Cardiac muscle cell (in vitro differentiated cells and primary cell): ENCODE data around the gene CALN1. TPM values are rescaled to one million over a fixed set of nuclear protein-coding genes. Genes with fewer than 3 reads are reported as not detected.

Source experiments
- DNase-seq, 2 donors: peaks; one replicate each; pipeline versions ENCODE4 v3.0.0 to v3.0.0-alpha.2; 2010 to 2017; ENCODE audit warnings: low read depth in 1 of 2, low spot score in 1 of 2
- H3K27ac ChIP-seq: fragments of 200-600 bp; sonication (generic); 2 replicates; pipeline ENCODE4 v1.5.1; 2016
- H3K27me3 ChIP-seq: fragments of 200-600 bp; sonication (generic); 2 replicates; pipeline ENCODE4 v1.6.0; 2016; ENCODE audit warnings: control low read depth
- H3K36me3 ChIP-seq: fragments of 200-600 bp; sonication (generic); 2 replicates; pipeline ENCODE4 v1.5.1; 2016; ENCODE audit warnings: control low read depth
- H3K4me1 ChIP-seq: fragments of 200-600 bp; sonication (generic); 2 replicates; pipeline ENCODE4 v1.8.1; 2017; ENCODE audit warnings: low read depth, mild to moderate bottlenecking, mixed run types
- H3K4me3 ChIP-seq: fragments of 200-600 bp; sonication (generic); 2 replicates; pipeline ENCODE4 v1.5.1; 2016; ENCODE audit warnings: mild to moderate bottlenecking
- H3K9me3 ChIP-seq: fragments of 200-600 bp; sonication (generic); 2 replicates; pipeline ENCODE4 v1.5.1; 2017; ENCODE audit warnings: low read depth, mild to moderate bottlenecking, control low read depth
- polyA plus RNA-seq: library from polyadenylated mRNA; unstranded; fragments of >200 nt; fragmentation: Nextera tagmentation; extraction: Ambion mirVana; gene quantifications from 2 replicates; pipeline ENCODE4 v1.2.1, GENCODE V29; 2016
- total RNA-seq: library from RNA; depleted of rRNA; stranded (reverse); fragments of >200 nt; gene quantifications from 2 replicates; pipeline ENCODE4 v1.2.3, GENCODE V29; 2016
- TF ChIP-seq, protein P1 (sequence below): IDR thresholded peaks from 2 replicates; pipeline ENCODE4 v1.5.1; 2012; ENCODE audit warnings: low read depth, mild to moderate bottlenecking, low read length

CALN1 gene
- total and polyA plus RNA-seq, 2 experiments from 2014 or later = 0.03 to 0.18 TPM

DNA sequence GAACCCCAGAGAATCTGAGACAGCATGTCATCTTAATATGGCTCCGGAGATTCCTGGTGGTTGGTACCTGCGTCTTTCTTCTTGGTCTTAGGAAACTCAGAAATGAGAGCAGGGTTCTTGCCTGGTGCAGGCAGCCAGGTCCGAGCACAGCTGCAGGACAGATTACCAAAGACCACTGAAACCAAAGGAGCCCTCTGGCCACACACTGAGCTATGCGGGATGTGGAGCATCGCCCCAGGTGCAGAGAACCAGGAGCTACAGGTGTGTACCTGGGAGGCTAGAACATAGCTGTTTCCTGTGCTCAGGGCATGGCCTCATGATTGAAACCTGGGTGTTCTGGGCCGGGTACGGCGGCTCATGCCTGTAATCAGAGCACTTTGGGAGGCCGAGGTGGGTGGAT, 635.4 kb downstream of the CALN1 start:
- Histone ChIP-seq H3K27ac (no peak overlapping the region), H3K4me1 (no peaks in the 10 kb centered on the region), H3K36me3 (no peaks in the 10 kb centered on the region), H3K4me3 (no peak overlapping the region), H3K9me3 (no peaks in the 10 kb centered on the region), H3K27me3 (no peaks in the 10 kb centered on the region)
- no peak for DNase-seq
- TF ChIP-seq, protein P1, sequence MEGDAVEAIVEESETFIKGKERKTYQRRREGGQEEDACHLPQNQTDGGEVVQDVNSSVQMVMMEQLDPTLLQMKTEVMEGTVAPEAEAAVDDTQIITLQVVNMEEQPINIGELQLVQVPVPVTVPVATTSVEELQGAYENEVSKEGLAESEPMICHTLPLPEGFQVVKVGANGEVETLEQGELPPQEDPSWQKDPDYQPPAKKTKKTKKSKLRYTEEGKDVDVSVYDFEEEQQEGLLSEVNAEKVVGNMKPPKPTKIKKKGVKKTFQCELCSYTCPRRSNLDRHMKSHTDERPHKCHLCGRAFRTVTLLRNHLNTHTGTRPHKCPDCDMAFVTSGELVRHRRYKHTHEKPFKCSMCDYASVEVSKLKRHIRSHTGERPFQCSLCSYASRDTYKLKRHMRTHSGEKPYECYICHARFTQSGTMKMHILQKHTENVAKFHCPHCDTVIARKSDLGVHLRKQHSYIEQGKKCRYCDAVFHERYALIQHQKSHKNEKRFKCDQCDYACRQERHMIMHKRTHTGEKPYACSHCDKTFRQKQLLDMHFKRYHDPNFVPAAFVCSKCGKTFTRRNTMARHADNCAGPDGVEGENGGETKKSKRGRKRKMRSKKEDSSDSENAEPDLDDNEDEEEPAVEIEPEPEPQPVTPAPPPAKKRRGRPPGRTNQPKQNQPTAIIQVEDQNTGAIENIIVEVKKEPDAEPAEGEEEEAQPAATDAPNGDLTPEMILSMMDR = no peak

DNA sequence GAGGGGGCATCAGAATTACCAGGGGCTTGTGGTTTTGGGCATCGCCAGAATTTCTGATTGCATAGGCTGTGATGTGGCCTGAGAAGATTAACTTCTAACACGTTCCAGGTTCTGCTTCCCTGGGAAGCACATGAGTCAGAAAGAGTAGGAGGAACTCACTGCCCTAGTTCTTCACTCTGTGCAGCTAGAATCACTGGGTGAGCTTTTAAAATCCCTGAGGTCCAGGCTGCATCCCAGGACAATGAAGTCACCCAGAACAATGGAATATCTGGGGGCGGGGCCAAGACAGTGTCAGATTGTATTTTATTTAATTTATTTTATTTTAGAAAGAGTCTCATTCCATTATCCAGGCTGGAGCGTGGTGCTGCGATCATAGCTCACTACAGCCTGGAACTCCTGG, 636.5 kb downstream of the CALN1 start:
- no peaks in the 10 kb centered on the region for H3K4me1 ChIP-seq
- no peaks in the 10 kb centered on the region for H3K36me3 ChIP-seq
- no peaks in the 10 kb centered on the region for H3K27me3 ChIP-seq
- TF ChIP-seq, protein P1 = no peak
- no peak overlapping the region for H3K4me3 ChIP-seq
- no peak overlapping the region for H3K27ac ChIP-seq
- H3K9me3 ChIP-seq = no peaks in the 10 kb centered on the region
- DNase-seq = no peak

DNA sequence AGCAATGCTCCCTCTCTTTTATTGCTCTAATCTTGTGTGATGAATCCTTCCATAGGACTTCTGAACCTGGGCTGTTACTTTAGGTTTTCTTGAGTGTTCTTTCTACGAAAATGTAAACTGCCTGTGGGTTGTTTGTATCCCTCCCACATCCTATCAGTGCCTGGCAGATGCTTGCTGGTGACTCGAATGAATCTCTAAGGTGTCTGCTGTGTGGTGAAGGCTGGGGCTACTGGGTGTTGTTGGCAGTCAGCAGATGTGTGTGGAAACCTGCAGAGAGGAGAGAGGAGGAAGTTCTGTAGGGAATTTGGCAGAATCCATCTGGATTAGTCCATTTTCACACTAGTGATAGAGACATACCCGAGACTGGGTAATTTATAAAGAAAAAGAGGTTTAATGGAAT, 639.4 kb downstream of the CALN1 start:
- TF ChIP-seq, protein P1 = no peak
- no peaks in the 10 kb centered on the region for H3K27me3 ChIP-seq
- H3K36me3 ChIP-seq = no peaks in the 10 kb centered on the region
- H3K4me3 ChIP-seq = no peak overlapping the region
- H3K27ac ChIP-seq = no peak overlapping the region
- no peak for DNase-seq
- no peaks in the 10 kb centered on the region for H3K4me1 ChIP-seq
- no peaks in the 10 kb centered on the region for H3K9me3 ChIP-seq

DNA sequence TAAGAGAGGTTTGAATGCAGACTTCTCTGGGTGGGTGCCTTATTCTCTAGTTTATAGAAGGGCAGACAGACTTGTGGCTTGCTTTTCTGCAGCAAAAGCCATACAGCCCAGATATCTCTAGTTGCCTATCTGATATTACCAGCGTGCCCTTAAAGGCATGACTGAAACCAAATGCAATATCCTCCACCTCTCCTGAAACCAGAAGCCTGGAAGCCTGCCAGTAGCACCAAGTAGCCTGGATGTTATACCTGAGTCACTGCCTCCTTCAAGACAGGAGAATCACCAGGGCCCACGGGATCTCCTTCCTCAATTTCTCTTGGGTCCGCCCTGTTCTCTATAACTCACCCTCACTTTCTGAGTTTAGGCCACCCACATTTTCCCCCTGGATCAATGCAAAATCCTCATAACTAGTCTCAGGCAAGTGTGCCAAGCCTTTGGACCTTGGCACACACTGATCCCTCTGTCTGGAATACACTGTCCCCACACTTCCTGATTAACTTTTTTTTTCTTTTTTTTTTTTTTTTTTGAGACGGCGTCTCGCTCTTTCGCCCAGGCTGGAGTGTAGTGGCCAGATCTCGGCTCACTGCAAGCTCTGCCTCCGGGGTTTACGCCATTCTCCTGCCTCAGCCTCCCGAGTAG, 641.8 kb downstream of the CALN1 start:
- H3K36me3 ChIP-seq = no peaks in the 10 kb centered on the region
- no peaks in the 10 kb centered on the region for H3K4me1 ChIP-seq
- DNase-seq = no peak
- H3K9me3 ChIP-seq = no peaks in the 10 kb centered on the region
- H3K27me3 ChIP-seq = no peaks in the 10 kb centered on the region
- no peak overlapping the region for H3K27ac ChIP-seq
- TF ChIP-seq, protein P1 = no peak
- H3K4me3 ChIP-seq = no peak overlapping the region

DNA sequence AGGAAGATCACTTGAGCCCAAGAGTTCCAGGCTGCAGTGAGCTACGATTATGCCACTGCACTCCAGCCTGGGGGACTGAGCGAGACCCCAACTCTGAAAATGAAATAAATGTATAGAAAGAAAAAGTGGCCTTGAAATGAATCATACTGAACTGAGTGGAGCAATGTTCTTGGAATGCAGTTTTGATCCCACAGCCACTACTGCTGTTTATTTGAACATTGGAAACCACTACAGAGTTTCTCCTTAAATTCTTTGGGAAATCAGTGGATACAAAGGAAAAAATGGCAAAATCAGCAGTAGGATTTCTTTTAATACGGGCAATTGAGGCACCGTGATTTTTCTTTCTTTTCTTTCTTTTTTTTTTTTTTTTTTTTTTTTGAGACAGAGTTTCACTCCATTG, 642.8 kb downstream of the CALN1 start:
- H3K27me3 ChIP-seq = no peaks in the 10 kb centered on the region
- TF ChIP-seq, protein P1 = no peak
- H3K4me3 ChIP-seq = no peak overlapping the region
- no peak overlapping the region for H3K27ac ChIP-seq
- H3K4me1 ChIP-seq = no peaks in the 10 kb centered on the region
- no peaks in the 10 kb centered on the region for H3K36me3 ChIP-seq
- no peak for DNase-seq
- no peaks in the 10 kb centered on the region for H3K9me3 ChIP-seq
